Measurements from ENCODE around the gene PLEKHM1. TPM values are rescaled to one million over a fixed set of nuclear protein-coding genes. Genes with fewer than 3 reads are reported as not detected.

The PLEKHM1 gene
- total and polyA plus RNA-seq, 4 donors, result 11.6 to 30.0 (median 16.8) TPM

DNA sequence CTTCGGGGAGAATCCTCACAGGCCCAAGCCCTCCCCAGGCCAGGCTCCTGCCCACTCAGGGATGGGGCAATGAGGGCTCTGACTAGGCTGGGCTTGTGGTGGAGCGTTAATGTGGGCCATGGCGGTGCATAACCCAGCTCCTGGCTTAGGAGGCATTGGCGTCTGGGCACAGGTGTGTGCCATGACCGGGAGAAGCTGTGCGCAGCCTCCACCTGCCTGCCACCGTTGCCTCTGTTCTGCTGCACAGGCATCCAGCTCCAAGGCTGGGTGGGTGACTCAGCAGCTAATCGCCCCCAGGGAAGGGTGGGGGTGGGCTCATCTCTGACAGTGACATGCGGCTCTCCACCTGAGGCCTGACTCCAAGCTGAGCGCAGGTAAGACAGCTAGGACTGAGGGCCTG lies 54.4 kb downstream of the PLEKHM1 start:
- Histone ChIP-seq H3K27me3 (ENCODE audit: control insufficient read depth, insufficient read depth, low read length) (peaks cover 15% of the 10 kb centered on the region), H3K9me3 (ENCODE audit: control insufficient read depth, insufficient read depth, low read length) (no peaks in the 10 kb centered on the region), H3K27ac (ENCODE audit: low read depth, low read length) (no peak overlapping the region), H3K4me1 (ENCODE audit: control insufficient read depth, insufficient read depth, low read length) (peaks cover 18% of the 10 kb centered on the region), H3K4me3 (ENCODE audit: low read depth, low read length) (no peak overlapping the region), H3K36me3 (ENCODE audit: control insufficient read depth, insufficient read depth, low read length) (peaks cover 67% of the 10 kb centered on the region)
- no peak for DNase-seq (ENCODE audit: low read depth in 4 of 6, low spot score in 6 of 6)
- 98% methylated on average over 10 of the region's 10 CpGs for WGBS (ENCODE audit: insufficient coverage)

DNA sequence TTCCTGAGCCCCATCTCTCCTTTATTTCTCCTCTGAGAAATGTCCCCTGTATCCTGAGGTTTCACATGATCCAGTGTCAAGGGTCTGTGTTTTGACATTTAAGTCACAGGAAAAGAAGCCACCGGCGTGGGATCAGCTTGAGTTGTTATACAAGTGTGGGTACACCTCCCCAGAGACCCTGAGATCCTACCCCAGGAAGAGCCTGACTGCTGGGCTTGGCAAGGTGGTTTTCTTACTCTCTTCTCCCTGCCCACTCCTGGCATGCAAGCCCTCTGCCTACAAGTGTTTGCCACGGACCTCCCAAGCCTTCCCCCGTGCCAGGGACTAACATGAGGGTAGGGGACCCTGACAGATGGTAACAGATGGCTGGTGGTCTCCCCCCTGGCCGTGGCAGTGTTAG lies 55.0 kb downstream of the PLEKHM1 start:
- Histone ChIP-seq H3K27me3 (ENCODE audit: control insufficient read depth, insufficient read depth, low read length) (peaks cover 22% of the 10 kb centered on the region), H3K36me3 (ENCODE audit: control insufficient read depth, insufficient read depth, low read length) (peaks cover 62% of the 10 kb centered on the region), H3K9me3 (ENCODE audit: control insufficient read depth, insufficient read depth, low read length) (no peaks in the 10 kb centered on the region), H3K4me3 (ENCODE audit: low read depth, low read length) (no peak overlapping the region), H3K4me1 (ENCODE audit: control insufficient read depth, insufficient read depth, low read length) (peaks cover 25% of the 10 kb centered on the region), H3K27ac (ENCODE audit: low read depth, low read length) (no peak overlapping the region)
- WGBS (ENCODE audit: insufficient coverage), result 76% methylated on average over 5 of the region's 5 CpGs
- DNase-seq (ENCODE audit: low read depth in 4 of 6, low spot score in 6 of 6), result no peak

DNA sequence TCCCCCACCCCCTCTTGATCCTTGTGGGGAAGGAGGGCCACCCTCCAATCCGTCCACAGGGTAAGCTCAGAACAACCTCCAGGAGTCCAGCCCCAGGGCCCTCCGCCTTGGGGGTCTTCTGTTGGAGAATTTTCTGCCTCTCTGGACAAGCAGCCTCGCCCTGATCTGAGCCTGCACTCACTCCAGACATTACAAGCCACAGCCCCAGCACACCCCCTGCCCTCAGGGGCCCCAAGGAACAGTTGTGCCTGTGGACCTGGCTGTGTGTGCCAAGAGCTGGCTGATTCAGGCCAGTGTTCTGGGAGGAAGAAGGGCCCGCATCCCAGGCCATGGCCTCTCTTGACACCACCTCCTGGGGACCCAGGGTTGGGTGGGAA lies 57.4 kb downstream of the PLEKHM1 start:
- peaks cover 38% of the 10 kb centered on the region for H3K4me1 ChIP-seq (ENCODE audit: control insufficient read depth, insufficient read depth, low read length)
- no peaks in the 10 kb centered on the region for H3K9me3 ChIP-seq (ENCODE audit: control insufficient read depth, insufficient read depth, low read length)
- peaks cover 43% of the 10 kb centered on the region for H3K36me3 ChIP-seq (ENCODE audit: control insufficient read depth, insufficient read depth, low read length)
- DNase-seq (ENCODE audit: low read depth in 4 of 6, low spot score in 6 of 6), result no peak
- no peak overlapping the region for H3K27ac ChIP-seq (ENCODE audit: low read depth, low read length)
- no peak overlapping the region for H3K4me3 ChIP-seq (ENCODE audit: low read depth, low read length)
- peaks cover 42% of the 10 kb centered on the region for H3K27me3 ChIP-seq (ENCODE audit: control insufficient read depth, insufficient read depth, low read length)
- WGBS (ENCODE audit: insufficient coverage), result no CpG with 5 or more reads among the region's 4 CpGs

DNA sequence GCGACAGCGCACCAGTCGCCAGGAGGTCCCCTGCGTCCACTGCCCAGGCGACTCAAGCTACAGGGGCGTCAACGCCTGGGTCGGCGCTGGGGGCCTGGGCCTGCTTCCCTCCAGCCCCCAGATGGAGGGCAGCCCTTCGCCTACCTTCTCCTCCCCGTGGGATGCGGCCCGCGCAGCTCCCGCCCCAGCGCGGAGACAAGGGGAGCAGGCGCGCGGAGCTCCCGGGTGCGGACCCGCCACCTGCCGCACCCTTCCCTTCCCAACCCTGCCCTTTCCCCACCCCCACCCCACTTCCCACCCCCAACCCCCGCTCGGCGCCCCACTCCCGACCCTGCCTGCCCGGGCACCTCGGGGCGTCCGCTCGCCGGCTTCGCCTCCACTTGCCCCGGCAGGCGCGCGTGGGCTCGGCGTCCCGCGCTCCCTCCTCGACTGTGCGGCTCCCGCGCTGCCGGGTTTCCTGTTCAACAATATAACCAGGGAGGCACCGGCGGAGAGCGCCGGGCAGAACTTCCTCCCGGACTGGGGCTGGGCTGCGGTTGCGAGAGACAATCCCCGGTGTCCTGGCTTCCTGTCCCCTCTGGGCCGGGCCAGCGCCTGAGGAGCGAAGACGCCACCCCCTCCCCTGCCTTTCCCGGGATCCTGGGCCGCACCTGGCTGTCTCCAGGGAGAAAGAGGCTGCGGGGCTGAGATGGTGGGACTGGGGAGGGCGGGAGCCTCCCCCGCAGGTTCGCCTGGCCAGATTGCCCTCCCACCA lies 57.9 kb downstream of the PLEKHM1 start, which contains the start of gene ARHGAP27:
Gene ARHGAP27, minus strand, starts transcription at position 466 of the 754 bp plus-strand sequence. CDS start 2,591 bp downstream, outside the sequence.
- no peak for DNase-seq (ENCODE audit: low read depth in 4 of 6, low spot score in 6 of 6)
- H3K36me3 ChIP-seq (ENCODE audit: control insufficient read depth, insufficient read depth, low read length), result peaks cover 38% of the 10 kb centered on the region
- peaks cover 44% of the 10 kb centered on the region for H3K4me1 ChIP-seq (ENCODE audit: control insufficient read depth, insufficient read depth, low read length)
- peaks cover 43% of the 10 kb centered on the region for H3K27me3 ChIP-seq (ENCODE audit: control insufficient read depth, insufficient read depth, low read length)
- peak within 1 kb of the TSS; percentile 35 for H3K4me3 ChIP-seq (ENCODE audit: low read depth, low read length)
- H3K27ac ChIP-seq (ENCODE audit: low read depth, low read length), result no peak within 1 kb of the TSS
- 2% methylated on average over 43 of the region's 66 CpGs for WGBS (ENCODE audit: insufficient coverage)
- no peaks in the 10 kb centered on the region for H3K9me3 ChIP-seq (ENCODE audit: control insufficient read depth, insufficient read depth, low read length)

DNA sequence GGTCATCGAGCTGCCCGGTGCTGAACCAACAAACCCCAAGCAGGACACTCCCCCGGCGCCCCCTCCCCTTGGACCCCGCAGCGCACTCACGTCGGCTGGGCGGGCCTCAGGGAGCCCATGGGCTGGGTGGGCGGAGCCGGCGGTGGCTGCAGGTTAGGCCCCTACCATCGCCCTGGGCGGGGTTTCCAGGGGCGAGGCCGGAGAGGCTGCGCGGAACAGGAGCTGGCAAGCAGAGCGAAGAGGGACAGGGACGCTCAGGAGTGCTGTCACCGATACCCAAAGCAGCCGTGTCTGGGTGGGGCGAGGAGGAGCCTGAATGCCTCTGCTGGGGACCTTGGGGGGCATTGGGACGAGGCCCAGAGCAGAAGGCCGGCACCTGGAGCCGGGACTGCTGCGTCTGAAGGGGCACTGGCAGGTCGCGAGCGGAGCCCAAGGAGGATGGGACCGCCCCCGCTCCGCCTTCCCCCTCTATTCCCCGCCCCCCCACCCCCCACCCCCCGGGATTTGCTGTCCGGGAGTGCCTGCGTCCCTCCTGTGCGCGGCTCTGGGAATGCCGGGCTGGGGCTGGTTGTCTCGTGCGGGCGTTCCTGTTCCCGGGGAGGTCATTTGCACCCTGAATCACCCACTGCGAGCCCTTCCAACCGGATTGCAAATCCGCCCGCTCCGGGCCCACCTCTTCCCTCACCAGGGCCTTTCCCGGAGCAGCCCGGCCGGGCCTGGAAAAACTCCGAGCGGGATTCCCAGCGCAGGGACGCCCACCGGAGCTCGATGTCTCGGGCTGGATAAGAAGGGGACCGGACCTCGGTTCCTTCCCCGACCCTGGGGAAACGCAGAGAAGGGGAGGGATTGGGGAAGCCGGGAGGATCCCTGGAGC lies 58.8 kb downstream of the PLEKHM1 start:
- Histone ChIP-seq H3K9me3 (ENCODE audit: control insufficient read depth, insufficient read depth, low read length) (no peaks in the 10 kb centered on the region), H3K27ac (ENCODE audit: low read depth, low read length) (no peak overlapping the region), H3K4me1 (ENCODE audit: control insufficient read depth, insufficient read depth, low read length) (peaks cover 44% of the 10 kb centered on the region), H3K36me3 (ENCODE audit: control insufficient read depth, insufficient read depth, low read length) (peaks cover 30% of the 10 kb centered on the region), H3K27me3 (ENCODE audit: control insufficient read depth, insufficient read depth, low read length) (peaks cover 43% of the 10 kb centered on the region), H3K4me3 (ENCODE audit: low read depth, low read length) (peak overlapping the region; percentile 35)
- 1% methylated on average over 53 of the region's 64 CpGs for WGBS (ENCODE audit: insufficient coverage)
- peak in 1 of 6 donors; percentile 46 for DNase-seq (ENCODE audit: low read depth in 4 of 6, low spot score in 6 of 6)

DNA sequence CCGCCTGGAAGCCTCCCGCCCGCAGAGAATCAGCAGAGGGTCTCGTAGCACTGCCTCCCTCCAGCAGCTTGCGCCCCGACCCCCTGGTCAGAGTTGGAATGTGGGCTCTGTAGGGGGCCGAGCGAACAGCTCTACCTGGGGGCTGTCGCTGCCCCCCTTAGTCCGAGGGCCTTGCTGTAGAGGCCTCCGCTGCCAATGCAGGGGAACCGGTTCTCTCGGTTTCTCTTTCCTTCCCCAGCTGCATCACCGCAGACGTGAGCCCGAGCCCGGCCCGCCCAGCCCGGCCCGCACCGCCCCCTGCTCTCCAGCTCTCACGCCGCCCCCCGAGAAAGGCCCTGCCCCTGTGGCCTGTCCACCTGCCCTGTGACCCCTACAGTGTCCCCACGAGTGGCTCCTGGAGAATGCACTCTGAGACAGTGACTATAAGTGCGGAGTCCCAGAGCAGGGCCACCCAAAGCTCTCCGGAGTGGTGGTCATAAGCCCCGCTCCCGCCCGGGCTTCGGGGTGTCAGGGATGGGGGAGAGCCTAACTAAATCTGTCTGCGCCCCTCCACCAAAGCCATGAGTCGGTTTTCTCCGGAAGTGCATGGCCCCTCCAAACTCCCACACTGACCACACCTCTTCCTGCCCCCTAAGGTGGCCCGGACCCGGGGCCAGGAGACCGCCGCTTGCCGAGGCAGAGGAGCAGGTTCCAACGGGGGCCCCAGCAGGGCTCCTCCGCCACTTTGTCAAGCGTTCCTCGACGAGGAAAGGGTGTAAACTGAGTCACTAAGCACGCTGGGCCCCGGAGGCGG lies 59.6 kb downstream of the PLEKHM1 start:
- H3K27me3 ChIP-seq (ENCODE audit: control insufficient read depth, insufficient read depth, low read length), result peaks cover 48% of the 10 kb centered on the region
- no peak overlapping the region for H3K27ac ChIP-seq (ENCODE audit: low read depth, low read length)
- no peak for DNase-seq (ENCODE audit: low read depth in 4 of 6, low spot score in 6 of 6)
- peak overlapping the region; percentile 27 for H3K4me3 ChIP-seq (ENCODE audit: low read depth, low read length)
- WGBS (ENCODE audit: insufficient coverage), result 6% methylated on average over 41 of the region's 47 CpGs
- no peaks in the 10 kb centered on the region for H3K9me3 ChIP-seq (ENCODE audit: control insufficient read depth, insufficient read depth, low read length)
- peaks cover 44% of the 10 kb centered on the region for H3K4me1 ChIP-seq (ENCODE audit: control insufficient read depth, insufficient read depth, low read length)
- H3K36me3 ChIP-seq (ENCODE audit: control insufficient read depth, insufficient read depth, low read length), result peaks cover 21% of the 10 kb centered on the region

DNA sequence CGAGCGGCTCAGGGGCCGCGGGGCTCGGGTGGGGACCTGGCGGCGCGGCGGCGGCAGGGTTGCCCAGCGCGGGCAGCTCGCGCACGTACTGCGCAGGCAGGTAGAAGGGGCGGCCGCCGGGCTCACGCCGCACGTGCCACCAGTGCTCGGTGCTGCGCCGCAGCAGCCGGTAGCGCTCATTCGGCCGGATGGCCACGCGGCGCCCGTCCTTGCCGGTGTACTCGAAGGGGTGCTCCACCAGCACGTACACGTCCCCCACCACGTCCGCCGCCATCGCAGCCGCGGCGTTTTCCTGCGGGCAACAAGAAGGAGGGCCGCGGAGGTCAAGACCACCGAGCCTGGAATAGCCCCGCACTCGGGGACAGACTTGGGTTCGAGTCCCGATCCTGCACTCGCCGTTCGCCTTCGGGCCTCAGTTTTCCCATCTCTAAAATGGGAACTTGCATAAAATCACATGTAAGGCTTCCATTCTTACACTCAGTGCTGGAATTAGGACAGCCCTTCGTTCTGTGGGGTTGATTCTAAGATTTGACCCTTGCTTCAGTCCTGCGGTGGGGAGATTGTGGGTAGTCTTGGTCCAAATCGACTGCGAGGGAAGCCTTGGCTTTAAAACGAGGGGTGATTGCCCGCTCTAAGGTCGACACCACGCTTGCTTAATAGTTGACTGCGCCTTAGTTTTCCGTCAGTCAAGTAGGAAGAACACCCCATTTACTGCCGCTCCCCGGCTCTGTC lies 60.3 kb downstream of the PLEKHM1 start:
- Histone ChIP-seq H3K27me3 (ENCODE audit: control insufficient read depth, insufficient read depth, low read length) (peaks cover 48% of the 10 kb centered on the region), H3K9me3 (ENCODE audit: control insufficient read depth, insufficient read depth, low read length) (no peaks in the 10 kb centered on the region), H3K4me3 (ENCODE audit: low read depth, low read length) (no peak overlapping the region), H3K36me3 (ENCODE audit: control insufficient read depth, insufficient read depth, low read length) (peaks cover 19% of the 10 kb centered on the region), H3K4me1 (ENCODE audit: control insufficient read depth, insufficient read depth, low read length) (peaks cover 51% of the 10 kb centered on the region), H3K27ac (ENCODE audit: low read depth, low read length) (no peak overlapping the region)
- DNase-seq (ENCODE audit: low read depth in 4 of 6, low spot score in 6 of 6), result no peak
- 9% methylated on average over 64 of the region's 68 CpGs for WGBS (ENCODE audit: insufficient coverage)

DNA sequence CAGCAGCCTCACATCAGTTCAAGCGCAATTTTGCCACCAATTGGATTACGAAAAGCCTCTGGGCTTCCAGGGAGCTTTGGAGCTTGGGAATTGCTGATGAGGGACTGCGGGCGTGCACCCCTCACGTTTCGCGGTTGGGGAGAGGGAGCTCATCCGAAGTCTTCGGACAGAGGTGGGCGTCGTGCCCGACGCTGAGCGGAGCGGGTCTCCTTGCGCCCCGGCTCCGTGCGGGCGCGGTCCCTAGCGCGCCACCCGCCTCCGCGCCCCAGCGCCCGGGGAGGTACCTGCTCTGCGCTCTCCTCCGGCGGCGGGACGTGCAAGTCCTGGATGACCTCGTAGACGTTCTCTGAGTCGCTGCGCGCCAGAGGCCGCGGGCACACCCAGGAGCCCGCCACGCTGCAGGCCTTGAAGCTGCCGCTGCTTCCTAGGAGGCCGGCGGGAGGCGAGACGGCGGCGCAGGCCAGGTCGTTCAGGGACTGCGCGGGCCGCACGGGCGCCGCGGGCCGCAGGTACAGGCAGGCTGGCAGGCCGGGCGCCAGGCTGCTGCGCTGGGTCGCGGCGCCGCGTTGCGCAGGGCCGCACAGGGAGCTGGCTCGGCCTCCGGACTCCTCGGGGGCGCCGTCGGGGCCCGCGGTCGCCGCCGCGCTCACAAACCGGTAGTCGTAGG lies 61.0 kb downstream of the PLEKHM1 start:
- H3K36me3 ChIP-seq (ENCODE audit: control insufficient read depth, insufficient read depth, low read length), result peaks cover 14% of the 10 kb centered on the region
- H3K4me1 ChIP-seq (ENCODE audit: control insufficient read depth, insufficient read depth, low read length), result peaks cover 53% of the 10 kb centered on the region
- 9% methylated on average over 82 of the region's 82 CpGs for WGBS (ENCODE audit: insufficient coverage)
- H3K27ac ChIP-seq (ENCODE audit: low read depth, low read length), result no peak overlapping the region
- peak in 1 of 6 donors; percentile 39 for DNase-seq (ENCODE audit: low read depth in 4 of 6, low spot score in 6 of 6)
- H3K27me3 ChIP-seq (ENCODE audit: control insufficient read depth, insufficient read depth, low read length), result peaks cover 48% of the 10 kb centered on the region
- H3K9me3 ChIP-seq (ENCODE audit: control insufficient read depth, insufficient read depth, low read length), result no peaks in the 10 kb centered on the region
- H3K4me3 ChIP-seq (ENCODE audit: low read depth, low read length), result no peak overlapping the region
